Stimulated activated CD4-positive, alpha-beta T cell treated with anti-CD3 and anti-CD28 coated beads, Interleukin-1b, Interleukin-23, amount 100 ng/mL, for 4 hours (primary cell): ENCODE data around the gene RAG1.
A peak's percentile ranks its signal among the peaks of the same experiment; 100 is the strongest.

ENCODE experiments used
- DNase-seq, 2 donors: peaks; one replicate each; pipeline ENCODE4 v3.0.0-alpha.2; 2020; ENCODE audit warnings: low read depth in 2 of 2

RAG1 gene

DNA sequence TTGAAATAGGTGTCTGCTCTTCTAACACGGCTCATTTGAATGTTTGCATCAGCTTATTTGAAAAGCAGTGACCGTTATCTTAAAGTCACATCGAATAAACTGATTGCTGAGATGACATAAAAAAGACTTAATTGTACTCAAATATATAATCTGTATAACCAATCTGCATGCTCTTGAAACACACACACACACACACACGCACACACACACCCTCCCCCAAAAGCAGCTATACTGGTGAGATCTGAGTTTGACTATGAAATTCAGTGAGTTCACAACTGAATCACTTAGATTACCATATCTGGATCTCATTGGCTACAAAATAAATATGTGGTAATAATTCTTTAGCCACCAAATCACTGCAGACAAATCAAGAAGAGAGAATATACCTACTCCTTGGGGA, 22.7 kb downstream of the RAG1 start:
- no peak for DNase-seq

- no peak for DNase-seq
Observed at GRCh38 chr11:36591433-36591832, 23.6 kb downstream of the RAG1 start.

GRCh38 chr11:36594316-36594989, 26.6 kb downstream of the RAG1 start, which contains the start of gene IFTAP:
Gene IFTAP (plus strand): TSS chr11:36594502. CDS start chr11:36610104, 15,602 bp downstream.
- DNase-seq = peak in 1 of 2 donors; percentile 11

- no peak for DNase-seq
Observed at GRCh38 chr11:36596880-36597279, 29.1 kb downstream of the RAG1 start.

GRCh38 chr11:36598051-36598450, 30.2 kb downstream of the RAG1 start, which contains the start of gene RAG2:
Gene RAG2 (minus strand): TSS chr11:36598236. CDS start chr11:36594168, 4,068 bp downstream.
- DNase-seq = no peak

GRCh38 chr11:36600180-36600579, 32.4 kb downstream of the RAG1 start:
- no peak for DNase-seq

GRCh38 chr11:36601155-36601554, 33.3 kb downstream of the RAG1 start:
- no peak for DNase-seq

DNA sequence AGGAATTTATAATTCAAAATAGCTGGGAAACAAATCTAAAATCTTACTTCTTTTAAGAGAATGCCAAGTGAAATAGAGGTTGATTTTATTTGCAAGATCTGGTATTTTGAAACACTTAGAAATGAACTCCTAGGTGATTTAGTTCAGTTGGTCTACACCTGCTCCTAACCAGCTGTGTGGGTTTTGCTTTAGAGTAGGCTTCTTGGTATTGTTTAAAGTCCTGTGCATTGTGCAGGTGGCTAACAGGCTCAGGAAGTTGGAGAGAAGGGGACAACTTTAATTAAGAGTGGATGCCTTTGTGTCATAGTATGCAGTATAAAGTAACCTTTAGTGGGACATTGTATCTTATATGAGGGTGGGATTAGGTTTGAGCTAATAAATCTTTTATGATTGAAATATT, 34.3 kb downstream of the RAG1 start:
- no peak for DNase-seq

GRCh38 chr11:36605221-36606216, 37.7 kb downstream of the RAG1 start:
- no peak for DNase-seq

GRCh38 chr11:36608491-36609199, 40.8 kb downstream of the RAG1 start:
- no peak for DNase-seq

- no peak for DNase-seq
Observed at GRCh38 chr11:36609383-36609782, 41.6 kb downstream of the RAG1 start.

- no peak for DNase-seq
Observed at GRCh38 chr11:36615826-36616225, 48.0 kb downstream of the RAG1 start.

- DNase-seq = no peak
Observed at GRCh38 chr11:36617543-36618362, 49.9 kb downstream of the RAG1 start.

DNA sequence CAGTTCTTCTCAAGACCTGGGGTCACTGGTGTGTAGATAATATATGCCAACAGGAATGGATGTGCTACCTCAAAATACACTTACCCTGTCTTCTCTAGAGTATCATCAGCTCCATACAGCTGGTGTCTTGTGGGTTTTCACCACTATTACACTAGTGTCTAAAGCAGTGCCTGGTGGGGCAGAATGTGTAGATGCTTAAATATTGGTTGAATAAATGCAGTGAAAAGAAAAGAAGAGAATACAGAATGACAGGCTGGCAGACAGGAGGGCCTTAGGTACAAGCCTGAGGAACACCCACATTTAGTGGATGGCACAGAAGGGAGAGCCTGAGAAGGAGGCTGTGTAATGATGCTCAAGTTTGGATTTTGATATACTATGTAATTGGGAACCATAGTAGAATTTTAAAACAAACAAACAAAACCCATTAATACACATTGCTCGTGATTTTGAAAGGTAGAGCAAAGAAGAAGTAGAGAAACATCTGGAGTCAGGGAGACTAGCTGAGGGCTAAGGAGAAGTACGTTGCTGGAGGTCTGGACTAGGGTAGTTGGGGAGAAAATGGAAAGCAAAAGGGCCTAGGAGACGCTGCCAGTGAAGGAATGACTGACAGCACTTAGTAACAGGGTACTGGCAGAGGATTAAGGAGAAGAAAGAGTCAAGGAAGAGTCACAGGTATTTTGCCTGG, 50.7 kb downstream of the RAG1 start:
- no peak for DNase-seq

DNA sequence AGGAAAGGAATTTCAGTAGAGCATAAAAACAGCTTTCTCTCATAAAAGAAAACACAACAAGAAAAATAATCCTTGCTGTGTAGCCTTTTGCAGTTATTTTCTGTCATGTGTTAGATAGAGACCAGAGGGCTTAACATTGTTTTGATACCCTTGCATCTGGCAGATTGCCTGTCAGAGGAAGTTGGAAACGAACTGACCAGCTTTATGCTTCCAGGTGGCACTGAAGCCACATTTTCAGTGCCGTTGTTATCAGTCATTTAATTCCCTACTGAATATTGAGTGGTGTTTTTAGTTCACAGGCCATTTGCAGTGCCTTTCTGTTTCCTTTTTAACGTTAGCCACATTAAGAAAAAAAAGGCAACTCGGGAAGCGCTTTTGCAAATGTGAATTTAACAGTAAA, 51.7 kb downstream of the RAG1 start:
- DNase-seq = no peak

- no peak for DNase-seq
Observed at GRCh38 chr11:36620246-36620645, 52.4 kb downstream of the RAG1 start.

DNA sequence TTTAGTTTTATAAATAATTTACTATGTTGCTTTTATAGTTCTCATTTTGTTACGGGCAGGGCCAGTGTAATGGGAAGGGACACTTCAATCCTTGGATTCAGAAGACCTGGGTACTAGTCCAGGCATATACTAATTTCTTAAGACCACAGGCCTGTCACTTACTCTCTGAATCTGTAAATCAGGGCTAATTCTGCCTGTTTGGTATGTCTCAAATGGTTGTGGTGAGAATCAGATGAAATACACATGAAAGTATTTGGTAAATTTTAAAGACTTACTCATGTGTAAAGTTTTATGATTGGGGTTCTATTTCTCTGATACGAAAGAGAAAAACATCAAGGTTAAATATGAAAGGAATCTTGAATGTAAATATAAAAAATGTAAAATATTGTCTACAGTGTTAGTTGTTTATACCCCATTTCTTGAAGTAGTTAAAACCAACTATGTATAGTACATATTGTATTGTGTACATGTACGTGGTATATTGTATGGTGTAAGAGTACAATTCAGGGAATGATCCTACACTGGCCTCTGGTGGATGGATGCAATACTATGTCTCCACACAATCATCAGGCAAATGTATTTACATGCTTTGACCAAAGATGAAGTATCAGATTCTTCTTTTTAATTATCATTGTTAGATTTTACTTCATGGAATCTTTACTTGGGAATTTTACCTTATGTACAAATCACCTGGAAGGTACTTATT, 54.8 kb downstream of the RAG1 start:
- DNase-seq = no peak

- no peak for DNase-seq
Observed at GRCh38 chr11:36623494-36623893, 55.7 kb downstream of the RAG1 start.

- no peak for DNase-seq
Observed at GRCh38 chr11:36627006-36627405, 59.2 kb downstream of the RAG1 start.

DNA sequence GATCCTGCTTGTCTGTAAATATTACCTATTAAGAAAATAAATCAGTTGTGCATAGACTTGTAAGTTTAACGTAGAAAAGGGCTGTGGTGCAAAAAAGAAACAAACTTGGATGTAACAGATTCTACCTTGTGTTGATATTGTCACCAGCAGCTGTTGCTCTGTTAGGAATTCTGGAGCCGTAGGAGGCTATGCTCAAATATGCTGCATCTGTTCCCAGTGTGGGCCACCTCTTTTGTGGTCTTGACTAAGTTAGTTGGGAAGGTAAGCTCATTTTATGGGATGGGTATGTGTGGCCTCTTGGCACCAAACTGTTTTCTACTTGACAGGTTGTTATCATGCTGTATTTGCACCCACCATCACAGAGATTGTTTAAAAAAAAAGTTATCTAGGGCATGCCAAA, 59.7 kb downstream of the RAG1 start:
- no peak for DNase-seq
